Smooth muscle cell (in vitro differentiated cells): ENCODE data around the gene RB1. TPM values are rescaled to one million over a fixed set of nuclear protein-coding genes. Genes with fewer than 3 reads are reported as not detected.

Experiments
- DNase-seq: peaks from one replicate; lab custom pipeline; 2025; ENCODE audit not compliant: unreplicated experiment; lab: John Stamatoyannopoulos, UW
- H2AFZ ChIP-seq: fragments of 200-600 bp; sonication (generic); 2 replicates; pipeline ENCODE4 v1.6.0; 2016; ENCODE audit warnings: antibody characterized with exemption, low read depth, mild to moderate bottlenecking
- H3F3A ChIP-seq: fragments of 200-600 bp; sonication (generic); 2 replicates; pipeline ENCODE4 v1.6.0; 2017; ENCODE audit warnings: antibody characterized with exemption, low read depth
- H3K27ac ChIP-seq: fragments of 200-600 bp; sonication (generic); 2 replicates; pipeline ENCODE4 v1.5.1; 2016; ENCODE audit warnings: low read depth, mild to moderate bottlenecking
- H3K27me3 ChIP-seq: fragments of 200-600 bp; sonication (generic); 2 replicates; pipeline ENCODE4 v1.6.1; 2016; ENCODE audit warnings: low read depth, mild to moderate bottlenecking
- H3K36me3 ChIP-seq: fragments of 200-600 bp; sonication (generic); 2 replicates; pipeline ENCODE4 v1.5.1; 2016; ENCODE audit warnings: low read depth
- H3K4me1 ChIP-seq: fragments of 200-600 bp; sonication (generic); 2 replicates; pipeline ENCODE4 v1.5.1; 2016; ENCODE audit warnings: low read depth
- H3K4me2 ChIP-seq: fragments of 200-600 bp; sonication (generic); 2 replicates; pipeline ENCODE4 v1.6.0; 2016; ENCODE audit warnings: mild to moderate bottlenecking
- H3K4me3 ChIP-seq: fragments of 200-600 bp; sonication (generic); 2 replicates; pipeline ENCODE4 v1.5.1; 2016; ENCODE audit warnings: mild to moderate bottlenecking
- H3K79me2 ChIP-seq: fragments of 200-600 bp; sonication (generic); 2 replicates; pipeline ENCODE4 v1.6.0; 2016; ENCODE audit warnings: low read depth, mild to moderate bottlenecking
- H3K9ac ChIP-seq: fragments of 200-600 bp; sonication (generic); 2 replicates; pipeline ENCODE4 v1.6.0; 2016; ENCODE audit warnings: low read depth
- H3K9me3 ChIP-seq: fragments of 200-600 bp; sonication (generic); replicated peaks from 2 replicates; pipeline ENCODE4 v1.5.1; 2016; ENCODE audit warnings: low read depth
- H4K20me1 ChIP-seq: fragments of 200-600 bp; sonication (generic); 2 replicates; pipeline ENCODE4 v1.6.0; 2016; ENCODE audit warnings: low read depth
- CTCF ChIP-seq: fragments of 200-600 bp; sonication (generic); IDR thresholded peaks from 2 replicates; pipeline ENCODE4 v1.5.1; 2017; ENCODE audit warnings: borderline replicate concordance, mild to moderate bottlenecking, antibody characterized with exemption; ENCODE audit not compliant: insufficient read depth, poor library complexity, severe bottlenecking
- WGBS: methylation state at CpG from one replicate; pipeline ENCODE4 v1.1.7; 2016; ENCODE audit warnings: low lambda C conversion rate; 5-methylcytosine and 5-hydroxymethylcytosine counted together
- polyA plus RNA-seq: library from polyadenylated mRNA; unstranded; fragments of >200 nt; fragmentation: Nextera tagmentation; extraction: Ambion mirVana; gene quantifications from 2 replicates; pipeline ENCODE4 v1.2.1, GENCODE V29; 2016
- total RNA-seq: library from RNA; depleted of rRNA; stranded (reverse); fragments of >200 nt; gene quantifications from 2 replicates; pipeline ENCODE4 v1.2.3, GENCODE V29; 2014

RB1 gene
- total and polyA plus RNA-seq, 2 experiments from 2014 or later = 12.5 to 40.2 TPM

- no peaks in the 10 kb centered on the region for H3K4me1 ChIP-seq
- H3K9ac ChIP-seq = no peak overlapping the region
- H3F3A ChIP-seq = no peaks in the 10 kb centered on the region
- no peak for TF ChIP-seq CTCF
- no peaks in the 10 kb centered on the region for H3K27me3 ChIP-seq
- no peak overlapping the region for H3K4me3 ChIP-seq
- no peak for DNase-seq
- H3K4me2 ChIP-seq = no peak overlapping the region
- H2AFZ ChIP-seq = no peak overlapping the region
- no peaks in the 10 kb centered on the region for H3K79me2 ChIP-seq
- no peak overlapping the region for H3K27ac ChIP-seq
- no peaks in the 10 kb centered on the region for H3K9me3 ChIP-seq
- peaks cover 13% of the 10 kb centered on the region for H3K36me3 ChIP-seq
- no peaks in the 10 kb centered on the region for H4K20me1 ChIP-seq
These were observed 77.0 kb downstream of the RB1 start for GRCh38 chr13:48380581-48380980.

- Histone ChIP-seq H3K27me3 (no peaks in the 10 kb centered on the region), H3K27ac (no peak overlapping the region), H3K79me2 (no peaks in the 10 kb centered on the region), H3K9ac (no peak overlapping the region), H3K4me1 (no peaks in the 10 kb centered on the region), H3K4me3 (no peak overlapping the region), H2AFZ (no peak overlapping the region), H4K20me1 (no peaks in the 10 kb centered on the region), H3K36me3 (peaks cover 13% of the 10 kb centered on the region), H3K9me3 (no peaks in the 10 kb centered on the region), H3F3A (no peaks in the 10 kb centered on the region), H3K4me2 (no peak overlapping the region)
- no peak for TF ChIP-seq CTCF
- DNase-seq = no peak
- 99% methylated on average over 2 of the region's 2 CpGs for WGBS
These were observed 79.8 kb downstream of the RB1 start for GRCh38 chr13:48383384-48383783.

- H3K27me3 ChIP-seq = no peaks in the 10 kb centered on the region
- WGBS = 96% methylated on average over 8 of the region's 8 CpGs
- H3F3A ChIP-seq = no peaks in the 10 kb centered on the region
- no peak overlapping the region for H3K9ac ChIP-seq
- no peak for TF ChIP-seq CTCF
- DNase-seq = no peak
- H3K4me3 ChIP-seq = no peak overlapping the region
- no peaks in the 10 kb centered on the region for H3K4me1 ChIP-seq
- no peak overlapping the region for H3K27ac ChIP-seq
- no peaks in the 10 kb centered on the region for H3K79me2 ChIP-seq
- H3K4me2 ChIP-seq = no peak overlapping the region
- no peak overlapping the region for H2AFZ ChIP-seq
- H3K9me3 ChIP-seq = no peaks in the 10 kb centered on the region
- H4K20me1 ChIP-seq = no peaks in the 10 kb centered on the region
- no peaks in the 10 kb centered on the region for H3K36me3 ChIP-seq
These were observed 83.3 kb downstream of the RB1 start for GRCh38 chr13:48386816-48387215.

GRCh38 chr13:48391257-48391656, 87.7 kb downstream of the RB1 start:
- Histone ChIP-seq H3K27ac (no peak overlapping the region), H3K27me3 (no peaks in the 10 kb centered on the region), H3K4me3 (no peak overlapping the region), H3K36me3 (no peaks in the 10 kb centered on the region), H3K4me2 (no peak overlapping the region), H3F3A (no peaks in the 10 kb centered on the region), H3K9ac (no peak overlapping the region), H4K20me1 (no peaks in the 10 kb centered on the region), H3K9me3 (no peaks in the 10 kb centered on the region), H3K4me1 (no peaks in the 10 kb centered on the region), H3K79me2 (no peaks in the 10 kb centered on the region), H2AFZ (no peak overlapping the region)
- TF ChIP-seq CTCF = no peak
- DNase-seq = no peak
- WGBS = 95% methylated on average over 3 of the region's 3 CpGs
